Measurements from ENCODE around the gene WBP4.

- TF ChIP-seq EZH2 (IDR thresholded peaks at IDR 0.05; ENCODE audit: insufficient read depth, low read length): no peak
- no peak for TF ChIP-seq CTCF (IDR thresholded peaks at IDR 0.05; ENCODE audit: insufficient read depth, low read depth, low read length)
These were observed 61.5 kb downstream of the WBP4 start for GRCh38 chr13:41122838-41123237.
